ENCODE results near the gene ALDOB. TPM values are rescaled to one million over a fixed set of nuclear protein-coding genes. Genes with fewer than 3 reads are reported as not detected.

ALDOB gene
- total RNA-seq, 2 experiments from 2014 or later = not detected

DNA sequence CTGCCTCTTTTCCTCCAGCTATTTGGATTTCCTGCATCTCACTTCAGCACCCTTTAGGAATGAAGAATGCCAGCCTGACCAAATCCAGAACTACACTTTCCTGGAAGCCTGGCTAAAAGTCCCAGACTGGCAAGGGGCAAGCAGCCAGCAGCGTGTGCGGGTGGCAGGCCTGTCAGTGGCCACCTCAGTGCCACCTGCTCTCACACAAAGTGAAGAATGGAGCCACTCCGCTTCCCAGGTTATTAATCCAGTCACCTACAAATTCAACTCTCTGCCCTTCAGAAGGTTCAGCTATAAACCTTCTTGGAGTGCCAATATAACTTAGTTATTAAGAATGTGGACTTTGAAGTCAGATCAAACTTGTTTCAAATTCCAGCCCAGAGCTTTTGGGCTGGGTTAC, 6.7 kb upstream of the ALDOB start:
- DNase-seq (no peak), ATAC-seq (ENCODE audit: poor library complexity) (no peak)
- peaks cover 17 to 44% of the 10 kb centered on the region in 2 experiments for H3K27me3 ChIP-seq (ENCODE audit: control insufficient read depth in 1 of 2, insufficient read depth in 2 of 2, low read length in 2 of 2)
- no peaks in the 10 kb centered on the region for H3K36me3 ChIP-seq (ENCODE audit: insufficient read depth, low read length)
- no peaks in the 10 kb centered on the region for H3K36me3 Mint-ChIP-seq (ENCODE audit: low read depth)
- H3K4me3 ChIP-seq (ENCODE audit: low read length) = no peak overlapping the region
- H3K4me1 Mint-ChIP-seq (ENCODE audit: low read depth) = no peaks in the 10 kb centered on the region
- POLR2A ChIA-PET = no interaction called here
- no peak overlapping the region for H3K27ac Mint-ChIP-seq
- CTCF ChIA-PET = no interaction called here
- H3K27me3 Mint-ChIP-seq = peaks cover 79% of the 10 kb centered on the region
- intact Hi-C loops (cut with DNase I, micrococcal nuclease) = no loop called here
- no peak overlapping the region for H3K27ac ChIP-seq (ENCODE audit: low read depth in 1 of 2, low read length in 2 of 2)
- H3K9me3 ChIP-seq (ENCODE audit: control insufficient read depth in 1 of 2, insufficient read depth in 1 of 2, low read length in 2 of 2) = no peaks in the 10 kb centered on the region
- TF ChIP-seq, protein P1, sequence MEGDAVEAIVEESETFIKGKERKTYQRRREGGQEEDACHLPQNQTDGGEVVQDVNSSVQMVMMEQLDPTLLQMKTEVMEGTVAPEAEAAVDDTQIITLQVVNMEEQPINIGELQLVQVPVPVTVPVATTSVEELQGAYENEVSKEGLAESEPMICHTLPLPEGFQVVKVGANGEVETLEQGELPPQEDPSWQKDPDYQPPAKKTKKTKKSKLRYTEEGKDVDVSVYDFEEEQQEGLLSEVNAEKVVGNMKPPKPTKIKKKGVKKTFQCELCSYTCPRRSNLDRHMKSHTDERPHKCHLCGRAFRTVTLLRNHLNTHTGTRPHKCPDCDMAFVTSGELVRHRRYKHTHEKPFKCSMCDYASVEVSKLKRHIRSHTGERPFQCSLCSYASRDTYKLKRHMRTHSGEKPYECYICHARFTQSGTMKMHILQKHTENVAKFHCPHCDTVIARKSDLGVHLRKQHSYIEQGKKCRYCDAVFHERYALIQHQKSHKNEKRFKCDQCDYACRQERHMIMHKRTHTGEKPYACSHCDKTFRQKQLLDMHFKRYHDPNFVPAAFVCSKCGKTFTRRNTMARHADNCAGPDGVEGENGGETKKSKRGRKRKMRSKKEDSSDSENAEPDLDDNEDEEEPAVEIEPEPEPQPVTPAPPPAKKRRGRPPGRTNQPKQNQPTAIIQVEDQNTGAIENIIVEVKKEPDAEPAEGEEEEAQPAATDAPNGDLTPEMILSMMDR (IDR thresholded peaks at IDR 0.05) = no peak
- no peaks in the 10 kb centered on the region for H3K9me3 Mint-ChIP-seq
- no peak overlapping the region for H3K4me3 Mint-ChIP-seq
- no peaks in the 10 kb centered on the region for H3K4me1 ChIP-seq (ENCODE audit: insufficient read depth, low read length)

- no peak overlapping the region for H3K4me3 ChIP-seq (ENCODE audit: low read length)
- ChIA-PET CTCF (no interaction called here), POLR2A (no interaction called here)
- H3K9me3 Mint-ChIP-seq = no peaks in the 10 kb centered on the region
- H3K27me3 Mint-ChIP-seq = peaks cover 77% of the 10 kb centered on the region
- no peaks in the 10 kb centered on the region for H3K4me1 Mint-ChIP-seq (ENCODE audit: low read depth)
- H3K4me1 ChIP-seq (ENCODE audit: insufficient read depth, low read length) = no peaks in the 10 kb centered on the region
- intact Hi-C loops (cut with DNase I, micrococcal nuclease) = no loop called here
- H3K27me3 ChIP-seq (ENCODE audit: control insufficient read depth in 1 of 2, insufficient read depth in 2 of 2, low read length in 2 of 2) = peaks cover 15 to 34% of the 10 kb centered on the region in 2 experiments
- TF ChIP-seq, protein P1 (IDR thresholded peaks at IDR 0.05) = no peak
- H3K36me3 ChIP-seq (ENCODE audit: insufficient read depth, low read length) = no peaks in the 10 kb centered on the region
- DNase-seq (no peak), ATAC-seq (ENCODE audit: poor library complexity) (no peak)
- H3K9me3 ChIP-seq (ENCODE audit: control insufficient read depth in 1 of 2, insufficient read depth in 1 of 2, low read length in 2 of 2) = no peaks in the 10 kb centered on the region
- no peaks in the 10 kb centered on the region for H3K36me3 Mint-ChIP-seq (ENCODE audit: low read depth)
- H3K27ac Mint-ChIP-seq = no peak overlapping the region
- H3K27ac ChIP-seq (ENCODE audit: low read depth in 1 of 2, low read length in 2 of 2) = no peak overlapping the region
- H3K4me3 Mint-ChIP-seq = no peak overlapping the region
Observed at GRCh38 chr9:101440714-101441230, 5.2 kb upstream of the ALDOB start.

- H3K27me3 Mint-ChIP-seq = peaks cover 63% of the 10 kb centered on the region
Observed at GRCh38 chr9:101438523-101438922, 2.9 kb upstream of the ALDOB start.

More at GRCh38 chr9:101438523-101438922, 2.9 kb upstream of the ALDOB start:
- H3K4me1 ChIP-seq (ENCODE audit: insufficient read depth, low read length) = no peaks in the 10 kb centered on the region
- ATAC-seq (ENCODE audit: poor library complexity) = no peak
- H3K27ac Mint-ChIP-seq = no peak overlapping the region
- peaks cover 12 to 15% of the 10 kb centered on the region in 2 experiments for H3K27me3 ChIP-seq (ENCODE audit: control insufficient read depth in 1 of 2, insufficient read depth in 2 of 2, low read length in 2 of 2)
- POLR2A ChIA-PET = no interaction called here
- no peak for DNase-seq
- TF ChIP-seq, protein P1 (IDR thresholded peaks at IDR 0.05) = no peak
- no peaks in the 10 kb centered on the region for H3K9me3 ChIP-seq (ENCODE audit: control insufficient read depth in 1 of 2, insufficient read depth in 1 of 2, low read length in 2 of 2)
- no peaks in the 10 kb centered on the region for H3K9me3 Mint-ChIP-seq
- no peak overlapping the region for H3K4me3 Mint-ChIP-seq
- no peaks in the 10 kb centered on the region for H3K36me3 Mint-ChIP-seq (ENCODE audit: low read depth)
- no peaks in the 10 kb centered on the region for H3K36me3 ChIP-seq (ENCODE audit: insufficient read depth, low read length)
- H3K27ac ChIP-seq (ENCODE audit: low read depth in 1 of 2, low read length in 2 of 2) = no peak overlapping the region
- CTCF ChIA-PET = no interaction called here
- no peaks in the 10 kb centered on the region for H3K4me1 Mint-ChIP-seq (ENCODE audit: low read depth)
- intact Hi-C loops (cut with DNase I, micrococcal nuclease) = no loop called here
- no peak overlapping the region for H3K4me3 ChIP-seq (ENCODE audit: low read length)

All from CD4-positive, alpha-beta T cell (primary cell).